Kidney (tissue), 14 donors: ENCODE data around the gene CDC42. TPM values are rescaled to one million over a fixed set of nuclear protein-coding genes. Genes with fewer than 3 reads are reported as not detected.

ENCODE experiments used
- DNase-seq, 5 donors: peaks; one replicate each; pipeline ENCODE4 v3.0.0-alpha.2; 2013 to 2020
- FAIRE-seq: peaks from 2 replicates; lab custom pipeline; 2012; peaks lifted over from hg19 to GRCh38; lab: Jason Lieb, UNC
- H3K27ac ChIP-seq, 2 donors: one replicate each; pipeline ENCODE4 v1.7.0; 2013; ENCODE audit warnings: low read depth in 2 of 2, low read length in 2 of 2, inconsistent platforms in 1 of 2
- H3K27me3 ChIP-seq: one replicate; pipeline ENCODE4 v1.7.1; 2013; ENCODE audit warnings: low read length, inconsistent platforms; ENCODE audit not compliant: control insufficient read depth, insufficient read depth
- H3K36me3 ChIP-seq, 3 donors: one replicate each; pipeline versions ENCODE4 v1.7.0 to v1.7.1; 2013; ENCODE audit warnings: low read length in 3 of 3, control low read depth in 1 of 3, inconsistent platforms in 1 of 3; ENCODE audit not compliant: insufficient read depth in 3 of 3, control insufficient read depth in 2 of 3
- H3K4me1 ChIP-seq, 3 donors: one replicate each; pipeline versions ENCODE4 v1.7.0 to v1.7.1; 2013; ENCODE audit warnings: low read length in 3 of 3, inconsistent platforms in 1 of 3, low read depth in 1 of 3; ENCODE audit not compliant: control insufficient read depth in 2 of 3, insufficient read depth in 2 of 3
- H3K4me3 ChIP-seq, 3 donors: one replicate each; pipeline versions ENCODE4 v1.7.0 to v1.8.1; 2013; ENCODE audit warnings: low read length in 3 of 3, control low read depth in 1 of 3, inconsistent platforms in 1 of 3
- H3K9ac ChIP-seq, 3 donors: one replicate each; pipeline versions ENCODE4 v1.7.0 to v1.7.1; 2013; ENCODE audit warnings: low read length in 3 of 3, control low read depth in 1 of 3, inconsistent platforms in 1 of 3
- H3K9me3 ChIP-seq, 3 donors: one replicate each; pipeline versions ENCODE4 v1.7.0 to v1.7.1; 2013; ENCODE audit warnings: low read length in 3 of 3, control low read depth in 1 of 3, inconsistent platforms in 1 of 3; ENCODE audit not compliant: control insufficient read depth in 2 of 3, insufficient read depth in 1 of 3
- CTCF ChIP-seq: IDR thresholded peaks from 3 replicates; pipeline ENCODE4 v1.5.1; 2012; ENCODE audit warnings: mild to moderate bottlenecking, moderate library complexity, borderline replicate concordance; ENCODE audit not compliant: insufficient read depth; ENCODE audit errors: extremely low read depth
- intact Hi-C: fragments of 100-400 bp; cut with DNase I; formaldehyde crosslinking; loops from one replicate; pipeline ENCODE4 v1.11.1; 2022
- polyA plus RNA-seq: library from polyadenylated mRNA; stranded (reverse); fragments of 350-450 nt; fragmentation: Illumina TruSeq; extraction: RNeasy Lipid Tissue Mini Kit (QIAGEN cat#74804); gene quantifications from one replicate; pipeline ENCODE4 v1.2.3, GENCODE V29; 2014; ENCODE audit warnings: low read depth, low replicate concordance; ENCODE audit not compliant: insufficient read depth
- total RNA-seq: library from RNA; stranded (reverse); fragmentation: NEBNext Ultra II Directional; extraction: Animal tissue kit (Norgen Biotek cat#: 25700); gene quantifications from one replicate; pipeline ENCODE4 v1.2.1, GENCODE V29; 2021
- donor health status: control.
- donor health status: control.
- donor health status: control.
- donor health status: control.
- donor health status: control.
- donor health status: DM: yes; HTN: yes; CAD: no.
- donor health status: Normal renal cell carcinoma (clear cell type).

Gene CDC42
- total and polyA plus RNA-seq, 2 donors from 2014 or later = 207 to 248 TPM

GRCh38 chr1:22040286-22040623 lies 12.3 kb upstream of the CDC42 start:
- Histone ChIP-seq H3K27me3 (no peaks in the 10 kb centered on the region), H3K27ac (peak overlapping the region in 1 of 2 donors; percentile 3), H3K9ac (no peak overlapping the region), H3K4me3 (no peak overlapping the region), H3K9me3 (no peaks in the 10 kb centered on the region), H3K36me3 (no peaks in the 10 kb centered on the region), H3K4me1 (peaks cover 0 to 5% (median 0%) of the 10 kb centered on the region in 3 donors)
- no peak for FAIRE-seq
- intact Hi-C loops = no loop called here
- DNase-seq = no peak
- TF ChIP-seq CTCF = no peak

GRCh38 chr1:22041505-22041904 lies 11.0 kb upstream of the CDC42 start:
- no peak overlapping the region for H3K4me3 ChIP-seq
- H3K27me3 ChIP-seq = no peaks in the 10 kb centered on the region
- H3K27ac ChIP-seq = no peak overlapping the region
- no peak overlapping the region for H3K9ac ChIP-seq
- peaks cover 0 to 5% (median 0%) of the 10 kb centered on the region in 3 donors for H3K4me1 ChIP-seq
- H3K9me3 ChIP-seq = no peaks in the 10 kb centered on the region
- no peak for DNase-seq
- H3K36me3 ChIP-seq = no peaks in the 10 kb centered on the region
- intact Hi-C loops = no loop called here
- TF ChIP-seq CTCF = no peak
- FAIRE-seq = no peak

GRCh38 chr1:22043198-22043769 lies 9.2 kb upstream of the CDC42 start:
- Histone ChIP-seq H3K4me1 (peaks cover 0 to 6% (median 0%) of the 10 kb centered on the region in 3 donors), H3K27me3 (no peaks in the 10 kb centered on the region), H3K4me3 (no peak overlapping the region), H3K9me3 (no peaks in the 10 kb centered on the region), H3K27ac (no peak overlapping the region), H3K36me3 (no peaks in the 10 kb centered on the region), H3K9ac (no peak overlapping the region)
- intact Hi-C loops = no loop called here
- FAIRE-seq = no peak
- peak in 3 of 5 donors; percentile 55 to 83 (median 83) for DNase-seq
- TF ChIP-seq CTCF = no peak
